GM19452 (cell line): Measurements from ENCODE around the gene DENND1B.
"Not testable (repeated sequence)": the region's sequence is repeated elsewhere in the genome, so short reads cannot be mapped to it uniquely, and the experiment has no call there.

Experiments used
- ATAC-seq: cut with Tn5 transposase; IDR thresholded peaks from one replicate; pipeline ENCODE4 v1.9.1; 2021; ENCODE audit not compliant: unreplicated experiment

Gene DENND1B

GRCh38 chr1:197783510-197783948, 8.2 kb upstream of the DENND1B start:
- ATAC-seq = no peak

DNA sequence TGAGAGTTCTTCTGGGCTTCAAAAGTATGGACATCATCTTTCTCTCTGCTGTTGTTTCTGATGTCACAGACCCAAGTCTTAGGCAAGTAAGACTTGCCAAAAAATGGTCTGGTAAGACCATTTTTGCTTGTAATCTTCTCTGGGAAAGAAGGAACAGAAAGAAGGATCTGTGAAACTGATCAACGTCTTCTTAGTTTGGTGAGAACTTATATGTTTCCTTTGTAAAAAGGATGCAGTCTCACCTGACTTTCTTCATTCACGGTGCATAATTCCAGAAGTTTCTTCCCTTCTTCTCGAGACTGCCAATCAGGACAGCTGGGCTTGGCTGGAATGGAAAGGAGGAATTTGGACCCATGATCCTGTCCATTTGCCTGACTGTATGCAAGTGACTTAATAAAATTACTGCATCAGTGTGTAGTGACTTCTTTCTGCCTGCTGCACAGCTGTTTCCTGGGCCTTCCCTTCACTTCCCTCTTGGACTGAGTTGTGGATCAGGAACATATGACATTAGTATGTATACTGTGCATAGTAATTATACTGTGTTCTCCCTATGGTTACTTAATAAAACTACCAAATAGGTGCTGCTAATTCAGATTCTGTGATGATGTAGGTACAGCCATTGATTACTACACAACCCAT, 7.6 kb upstream of the DENND1B start:
- no peak for ATAC-seq

GRCh38 chr1:197781968-197782721, 6.9 kb upstream of the DENND1B start:
- ATAC-seq = no peak

GRCh38 chr1:197779921-197780320, 4.6 kb upstream of the DENND1B start:
- ATAC-seq = no peak

DNA sequence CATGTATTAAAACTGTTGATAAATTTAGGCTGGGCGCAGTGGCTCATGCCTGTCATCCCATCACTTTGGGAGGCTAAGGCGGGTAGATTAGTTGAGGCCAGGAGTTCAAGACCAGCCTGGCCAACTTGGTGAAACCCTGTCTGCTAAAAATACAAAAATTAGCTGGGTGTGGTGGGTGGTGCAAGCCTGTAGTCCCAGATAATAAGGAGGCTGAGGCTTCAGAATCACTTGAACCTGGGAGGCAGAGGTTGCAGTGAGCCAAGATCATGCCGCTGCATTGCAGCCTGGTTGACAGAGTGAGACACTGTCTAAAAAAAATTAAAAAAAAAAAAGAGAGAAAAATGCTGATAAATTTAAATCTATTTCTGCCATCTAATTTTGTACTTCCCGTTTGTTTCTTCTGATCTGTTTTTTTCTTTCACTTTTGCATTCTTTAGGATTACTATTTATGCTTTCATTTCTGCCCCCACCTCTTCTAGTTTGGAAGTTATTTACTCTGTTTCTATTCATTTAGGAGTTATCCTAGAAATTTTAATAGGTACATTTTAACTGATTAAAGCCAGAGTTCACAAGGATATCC, 3.2 kb upstream of the DENND1B start:
- no peak for ATAC-seq

DNA sequence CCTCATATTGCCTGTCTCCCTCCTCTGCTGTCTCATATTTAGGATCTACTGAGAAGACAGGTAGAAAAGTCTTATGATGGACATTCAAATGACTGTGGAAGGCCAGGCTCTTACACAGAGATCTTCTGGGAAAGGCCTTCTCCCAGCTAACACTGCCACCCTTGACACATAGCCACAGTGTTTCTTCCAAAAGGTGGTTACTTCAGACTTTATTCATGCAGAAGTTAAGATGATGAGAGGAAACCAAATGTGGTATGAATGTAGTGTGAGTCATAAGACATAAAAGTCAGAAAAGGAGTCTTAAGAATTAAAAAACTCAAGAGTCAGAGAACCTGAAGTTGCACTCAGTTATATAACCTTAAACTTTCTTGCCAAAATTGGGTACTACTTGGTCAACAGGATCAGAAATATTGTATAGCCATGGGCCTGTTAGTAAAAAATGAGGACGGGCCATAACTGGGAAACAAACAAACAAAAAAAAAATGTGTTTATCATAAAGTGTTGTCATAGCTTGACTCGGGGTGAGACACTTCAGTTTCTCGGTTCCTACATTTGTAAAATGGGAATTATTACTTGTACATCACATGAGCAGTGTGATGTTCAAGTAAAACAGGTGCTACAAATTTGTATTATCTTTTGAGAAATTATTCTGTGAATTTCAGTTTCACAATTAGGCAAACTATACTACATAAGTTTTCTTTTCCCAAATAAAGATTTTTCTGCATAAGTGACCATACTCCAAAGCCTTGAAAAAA, 1.2 kb upstream of the DENND1B start:
- peak; percentile 30 for ATAC-seq

- peak; percentile 35 for ATAC-seq
Measured at GRCh38 chr1:197774466-197775281, 606 bp downstream of the DENND1B start.

DNA sequence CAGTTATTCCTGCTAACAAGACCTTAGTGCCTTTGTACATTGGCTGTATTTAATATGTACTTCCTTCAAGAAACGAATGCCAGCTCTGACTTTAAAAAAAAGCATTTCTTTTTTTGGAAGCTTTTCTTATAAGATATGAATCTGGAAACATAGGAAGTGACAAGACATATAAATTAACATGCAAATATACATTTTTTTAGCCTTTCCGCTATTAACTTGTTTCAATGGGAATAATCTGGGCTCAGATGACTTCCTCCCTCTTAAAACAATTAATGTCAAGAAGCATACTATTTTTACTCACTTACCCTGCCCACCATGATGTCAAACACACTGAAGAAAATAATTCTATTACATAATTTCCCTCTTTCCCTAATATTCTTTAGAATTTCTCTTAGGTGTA, 1.4 kb downstream of the DENND1B start:
- ATAC-seq = no peak

DNA sequence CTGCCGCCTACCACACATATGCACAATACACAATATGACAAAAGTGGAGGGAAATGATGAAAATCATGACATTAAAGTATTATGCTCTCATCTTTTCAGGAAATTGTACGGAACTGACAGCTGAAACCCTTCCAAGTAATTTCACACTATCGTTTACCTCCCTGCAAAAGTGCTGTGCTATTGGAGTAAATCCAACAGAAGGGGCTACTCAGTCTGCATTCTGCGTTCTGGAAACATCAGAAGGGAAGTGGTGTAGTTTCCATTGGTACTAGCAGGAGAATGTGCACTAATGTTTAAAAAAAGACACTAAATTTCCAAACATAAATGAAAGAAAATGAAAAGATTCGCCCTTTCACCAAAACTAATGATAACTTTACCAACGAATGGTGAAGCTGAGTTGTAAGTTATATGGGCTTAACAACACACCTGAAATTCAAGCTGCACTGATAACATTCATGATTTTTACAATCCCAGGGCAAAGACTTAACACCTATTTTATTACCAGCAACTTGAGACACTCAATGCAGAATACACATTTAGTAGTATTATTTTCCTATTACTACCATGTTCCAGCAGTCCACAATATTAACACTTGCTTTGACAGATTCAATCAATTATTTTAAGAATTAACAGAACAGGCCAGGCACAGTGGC, 3.2 kb downstream of the DENND1B start:
- no peak for ATAC-seq

- no peak for ATAC-seq
Measured at GRCh38 chr1:197771386-197771785, 3.9 kb downstream of the DENND1B start.

DNA sequence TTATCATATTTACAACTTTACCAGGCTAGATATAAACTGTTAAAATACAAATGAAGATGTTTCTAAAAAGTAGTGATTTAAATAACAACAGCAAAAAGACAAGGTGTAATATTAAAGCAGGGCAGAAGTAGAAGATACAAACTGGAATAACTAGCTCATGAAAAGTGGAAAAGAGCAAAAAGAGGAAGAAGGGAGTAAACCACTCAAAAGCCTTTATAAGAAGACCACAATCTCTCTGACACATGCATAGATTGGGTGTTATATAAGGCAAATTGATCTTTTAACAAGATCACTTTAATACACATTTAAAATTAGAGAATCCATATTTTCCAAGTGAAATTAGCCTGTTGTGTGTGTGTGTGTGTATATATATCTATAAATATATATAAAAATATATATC, 5.0 kb downstream of the DENND1B start:
- no peak for ATAC-seq

DNA sequence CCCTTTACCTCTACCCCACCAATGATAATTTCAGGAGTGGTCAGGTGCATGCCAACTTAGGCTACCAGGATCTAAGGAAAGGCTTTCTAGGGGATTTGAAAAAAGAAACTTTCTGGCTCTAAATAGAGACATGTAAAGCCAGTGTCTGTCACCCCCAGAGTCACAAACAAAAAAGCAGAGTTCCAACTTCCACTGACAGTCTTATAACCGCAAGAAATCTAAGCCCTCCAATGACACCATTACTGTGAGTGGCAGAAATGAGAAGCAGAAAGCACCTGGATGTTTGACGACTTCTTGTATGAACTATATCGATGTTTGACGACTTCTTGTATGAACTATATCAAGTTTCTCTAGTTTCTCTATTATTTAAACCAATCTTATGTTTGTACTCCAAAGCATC, 6.0 kb downstream of the DENND1B start:
- ATAC-seq = no peak

DNA sequence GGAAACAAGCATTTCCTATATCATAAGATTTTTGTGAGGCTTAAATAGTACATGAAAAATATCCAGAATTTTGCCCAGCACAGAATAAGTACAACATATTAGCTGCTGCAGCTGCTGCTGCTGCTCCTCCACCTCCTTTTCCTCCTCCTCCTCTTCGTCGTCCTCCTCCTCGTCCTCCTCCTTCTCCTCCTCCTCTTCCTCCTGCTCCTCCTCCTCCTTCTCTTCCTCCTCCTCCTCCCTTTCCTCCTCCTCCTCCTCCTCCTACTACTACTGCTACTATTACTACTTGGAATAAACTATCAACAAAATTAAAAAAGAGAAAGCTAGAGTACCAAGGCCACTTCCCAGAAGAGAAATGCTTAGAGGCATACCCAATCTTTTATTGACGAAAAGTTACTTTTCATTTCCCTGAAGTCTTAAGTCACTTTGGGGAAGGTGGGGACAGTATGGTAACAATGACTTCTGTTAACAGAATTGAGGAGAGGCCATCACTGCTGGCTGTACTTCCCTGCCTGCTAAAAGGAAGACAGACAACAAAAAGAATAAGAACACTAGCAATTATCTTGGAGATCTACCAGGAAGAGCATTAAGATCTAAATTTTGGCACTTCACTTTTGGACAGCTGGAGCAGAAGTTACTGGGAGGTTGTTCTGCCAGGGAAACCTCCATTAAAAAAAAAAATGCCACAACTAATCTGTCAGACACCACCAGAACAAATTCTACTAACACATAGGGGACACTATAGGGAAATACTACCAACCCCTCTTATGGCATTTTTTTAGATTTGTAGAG, 7.1 kb downstream of the DENND1B start:
- ATAC-seq = no peak

DNA sequence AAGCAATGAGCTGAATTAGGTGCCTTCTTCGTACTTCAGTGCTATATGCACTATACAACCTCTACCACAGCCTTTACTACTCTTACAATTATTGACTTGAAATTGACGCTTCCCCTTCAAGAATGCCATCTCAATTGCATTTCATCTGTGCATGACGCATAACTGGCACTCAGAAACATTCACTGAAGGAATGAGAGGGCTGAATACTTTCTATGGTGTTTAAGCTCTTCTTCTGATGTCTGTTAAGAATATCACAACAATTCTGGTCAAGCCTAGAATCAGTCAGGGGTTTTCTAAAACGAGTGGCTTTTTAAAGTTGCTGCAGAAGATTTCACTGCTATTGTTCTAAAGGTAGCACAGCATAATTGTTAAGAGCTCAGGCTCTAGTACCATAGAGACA, 11.5 kb downstream of the DENND1B start:
- ATAC-seq = no peak

- ATAC-seq = no peak
Measured at GRCh38 chr1:197763307-197763706, 12.0 kb downstream of the DENND1B start.

DNA sequence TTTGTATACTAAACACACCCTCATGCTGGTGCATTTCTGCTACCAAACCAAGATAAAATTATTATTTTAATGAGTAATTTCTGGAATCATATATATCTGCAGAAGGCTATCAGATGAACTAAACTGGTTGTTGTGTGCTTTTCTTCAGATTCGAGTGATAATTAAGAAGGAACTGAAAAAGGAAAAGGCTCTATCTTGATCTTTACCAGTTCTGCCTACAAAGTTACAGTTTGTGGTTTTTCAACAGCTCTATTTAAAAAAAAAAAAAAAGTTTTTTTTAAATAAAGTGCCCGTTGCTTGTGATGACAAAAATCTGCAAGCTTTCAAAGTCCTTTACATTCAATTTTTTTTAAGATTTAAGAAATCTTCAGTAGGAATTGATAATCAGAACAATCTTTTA, 13.6 kb downstream of the DENND1B start:
- ATAC-seq = peak; percentile 58

DNA sequence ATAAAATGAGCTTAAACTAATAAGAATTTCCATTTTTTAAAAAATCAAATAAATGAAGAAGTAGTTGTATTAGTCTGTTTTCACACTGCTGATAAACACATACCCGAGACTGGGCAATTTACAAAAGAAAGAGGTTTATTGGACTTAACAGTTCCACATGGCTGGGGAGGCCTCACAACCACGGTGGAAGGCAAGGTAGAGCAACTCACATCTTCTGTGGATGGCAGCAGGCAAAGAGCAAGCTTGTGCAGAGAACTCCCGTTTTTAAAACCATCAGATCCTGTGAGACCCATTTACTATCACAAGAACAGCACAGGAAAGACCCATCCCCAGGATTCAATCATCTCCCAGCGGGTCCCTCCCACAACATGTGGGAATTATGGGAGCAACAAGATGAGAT, 19.7 kb downstream of the DENND1B start:
- ATAC-seq = not testable (repeated sequence)

- ATAC-seq = not testable (repeated sequence)
Measured at GRCh38 chr1:197752652-197753164, 22.6 kb downstream of the DENND1B start.

DNA sequence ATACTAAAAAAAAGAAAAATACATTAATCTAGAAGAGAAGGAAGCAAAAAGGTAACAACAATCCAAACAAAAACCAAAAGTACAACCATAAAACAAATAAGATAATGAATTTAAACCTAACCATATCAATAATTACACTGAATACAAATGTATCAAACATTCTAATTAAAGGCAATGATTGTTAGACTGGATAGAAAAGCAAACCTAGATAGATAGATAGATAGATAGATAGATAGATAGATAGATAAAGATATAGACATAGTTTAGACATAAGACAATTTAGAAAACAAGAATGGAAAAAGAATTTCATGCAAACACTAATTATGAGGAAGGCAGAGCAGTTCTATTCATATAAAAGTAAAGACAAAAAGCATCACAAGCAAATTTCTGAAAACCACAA, 24.9 kb downstream of the DENND1B start:
- ATAC-seq = no peak
